HG03354 (cell line): ENCODE data around the gene DOLPP1.
"Not testable (repeated sequence)": the region's sequence is repeated elsewhere in the genome, so short reads cannot be mapped to it uniquely, and the experiment has no call there.

Experiments
- ATAC-seq: cut with Tn5 transposase; IDR thresholded peaks from one replicate; pipeline ENCODE4 v1.9.1; 2021; ENCODE audit warnings: mild to moderate bottlenecking; ENCODE audit not compliant: unreplicated experiment, poor library complexity, severe bottlenecking

DOLPP1 gene

DNA sequence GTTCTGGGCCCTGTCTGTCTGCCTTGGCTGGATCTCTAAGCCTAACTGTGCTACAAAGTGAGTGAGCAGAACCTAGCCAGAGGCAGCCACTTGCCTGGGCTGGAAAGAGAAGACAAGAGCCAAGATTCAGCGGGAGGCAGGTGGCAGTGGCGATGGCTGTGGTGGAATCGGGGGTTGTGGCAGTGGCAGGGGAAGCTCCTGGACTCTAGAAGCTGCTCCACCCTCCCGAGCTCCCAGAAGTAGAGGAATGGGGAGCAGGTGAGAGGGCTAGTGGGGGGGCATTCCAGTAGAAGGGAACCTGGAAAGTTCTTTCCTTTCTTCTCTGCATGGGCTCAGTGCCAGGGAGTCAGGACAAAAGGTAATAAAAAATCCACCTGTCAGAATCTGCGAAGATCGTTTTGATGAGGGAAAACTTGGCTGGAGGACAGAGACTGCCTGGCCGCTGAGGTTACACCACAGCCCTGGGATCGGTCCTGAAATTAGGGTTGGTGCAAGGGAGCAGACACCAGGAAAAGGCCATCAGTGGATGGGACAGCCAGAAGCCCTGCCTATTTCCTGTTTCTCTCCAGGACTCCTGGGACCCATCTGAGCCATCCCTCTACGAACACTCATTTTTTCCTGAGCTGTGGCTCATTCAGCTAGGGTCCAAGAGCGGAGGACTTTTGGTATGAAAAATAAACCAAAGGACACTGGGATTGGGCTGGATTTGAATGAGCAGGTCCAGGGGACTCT lies 28.1 kb downstream of the DOLPP1 start:
- ATAC-seq, result no peak

DNA sequence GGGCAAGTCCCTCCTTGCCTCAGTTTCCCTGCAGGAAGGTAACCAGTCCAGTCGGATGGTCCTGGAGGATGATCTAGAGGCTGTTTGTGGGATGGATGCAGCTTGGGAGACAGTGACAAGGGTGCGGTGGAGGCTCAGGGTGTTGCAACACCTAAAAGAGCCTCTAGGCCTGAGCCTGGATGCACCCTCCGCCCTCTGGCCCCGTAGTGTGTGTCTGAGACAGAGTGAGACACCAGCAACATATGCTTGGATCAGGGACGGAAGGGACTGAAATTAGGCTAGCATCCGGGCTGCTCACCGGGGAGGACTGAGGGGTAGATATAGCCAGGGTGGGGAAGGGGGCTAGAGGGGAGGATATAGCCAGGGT lies 28.6 kb downstream of the DOLPP1 start:
- no peak for ATAC-seq

DNA sequence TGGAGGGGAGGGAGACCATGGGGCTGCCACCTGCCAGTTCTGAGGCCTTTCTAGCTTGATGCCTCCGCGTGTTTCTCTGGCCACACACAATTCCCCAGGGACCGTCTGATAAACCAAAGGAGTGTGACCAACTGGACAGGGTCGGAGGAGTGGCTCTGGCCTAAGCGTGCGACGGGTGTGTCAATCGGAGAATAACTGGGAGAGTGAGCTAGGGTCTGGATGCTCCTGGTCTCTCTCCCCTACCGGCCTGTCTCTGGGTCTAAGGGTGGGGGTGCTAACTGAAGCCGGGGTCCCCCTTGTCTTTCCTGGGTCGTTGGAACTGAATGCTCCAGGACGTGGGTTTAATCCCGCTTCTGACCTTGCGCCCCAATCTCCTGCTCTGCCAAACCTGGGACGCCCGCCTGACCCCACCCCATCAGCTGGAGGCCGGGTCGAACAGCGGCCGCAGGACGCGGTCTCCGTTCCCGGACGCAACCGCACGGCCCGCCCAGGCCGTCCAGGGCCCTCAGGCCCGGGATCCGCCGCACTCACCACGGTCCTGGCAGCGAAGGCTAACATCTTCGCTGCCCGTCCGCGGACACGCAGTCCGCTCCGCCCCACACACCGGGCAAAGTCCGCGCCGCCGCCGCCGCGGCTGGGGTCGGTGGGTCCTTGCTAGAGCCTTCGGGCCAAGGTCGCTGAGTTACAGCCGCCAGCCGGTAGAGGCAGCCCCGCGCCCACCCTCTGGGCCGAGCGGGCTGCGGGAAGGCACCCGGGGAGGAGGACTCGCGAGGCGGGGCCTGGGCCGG lies 29.2 kb downstream of the DOLPP1 start:
- ATAC-seq, result peak; percentile 2

DNA sequence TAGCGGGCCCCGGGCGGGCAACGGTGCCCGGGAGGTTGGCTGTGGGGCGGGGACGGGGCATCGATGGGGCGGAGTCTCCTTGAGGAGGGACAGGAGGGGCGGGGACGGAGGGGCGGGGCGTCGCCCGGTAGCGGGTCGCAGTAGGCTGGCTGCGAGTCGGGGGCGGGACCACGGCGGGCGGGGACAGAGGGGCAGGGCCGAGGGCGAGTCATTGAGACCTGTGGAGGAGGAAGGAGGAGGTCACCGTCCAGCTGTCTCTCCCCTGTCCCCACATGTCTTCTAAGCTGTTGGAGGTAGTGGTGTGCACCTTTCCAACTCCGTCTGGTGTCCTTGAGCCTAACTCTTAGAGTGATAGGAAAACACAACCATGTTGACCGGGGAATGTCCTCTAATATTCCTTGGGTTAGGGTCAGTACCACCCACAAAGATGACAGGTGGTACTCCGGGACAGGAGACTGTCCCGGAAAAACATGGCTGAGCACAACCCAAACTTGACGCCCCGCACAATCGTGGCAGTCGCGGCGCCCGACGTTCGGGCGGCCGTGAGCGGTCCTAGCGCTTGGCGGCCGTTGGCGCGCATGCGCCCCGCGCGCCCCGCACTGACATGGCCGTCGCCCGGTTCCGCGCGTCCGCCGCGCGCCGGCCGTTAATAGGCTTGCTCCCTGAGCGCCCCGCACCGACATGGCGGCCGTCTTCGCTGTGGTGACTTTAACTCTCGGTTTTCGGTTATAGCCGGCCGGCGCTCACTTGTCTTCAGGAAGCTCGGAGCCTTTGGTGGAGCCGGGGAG lies 30.0 kb downstream of the DOLPP1 start, which contains the start of the genes CRAT and PTPA:
CRAT (minus strand) TSS at position 54 of the 788 bp plus-strand sequence. CDS start 284 bp downstream, outside the sequence.
PTPA (plus strand) TSS at position 676 of the 788 bp plus-strand sequence. CDS start 186 bp downstream, outside the sequence.
- ATAC-seq, result peak; percentile 85

DNA sequence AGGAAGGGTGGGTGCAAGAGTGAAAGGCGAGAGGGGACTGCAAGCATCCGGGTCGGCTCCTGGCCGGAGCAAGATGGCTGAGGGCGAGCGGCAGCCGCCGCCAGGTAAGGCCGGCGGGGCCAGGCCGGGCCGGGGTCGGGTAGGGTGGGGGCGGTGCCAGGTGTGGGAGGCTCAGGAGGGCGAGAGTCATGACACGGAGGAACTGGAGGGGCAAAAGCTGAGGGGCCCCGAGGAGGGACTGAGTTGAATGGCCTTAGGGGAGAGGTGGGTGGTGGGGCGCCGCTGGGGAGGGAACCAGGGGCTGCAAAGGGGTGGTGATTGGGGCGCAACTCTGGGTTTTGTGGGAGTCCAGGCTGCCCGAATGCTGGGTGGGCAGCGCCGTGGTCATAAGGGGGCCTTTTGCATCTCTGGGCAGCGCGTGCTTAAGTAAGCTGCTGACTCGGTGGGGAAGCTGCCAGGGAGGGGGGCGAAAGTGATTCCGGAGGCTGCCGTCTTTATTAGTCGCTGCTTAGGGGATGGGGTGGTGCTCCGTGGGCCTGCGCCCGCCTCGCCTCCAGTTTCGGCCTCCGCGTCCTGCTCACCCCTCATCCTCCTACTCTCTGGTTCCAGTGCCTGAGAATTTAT lies 30.7 kb downstream of the DOLPP1 start:
- ATAC-seq, result peak; percentile 10

DNA sequence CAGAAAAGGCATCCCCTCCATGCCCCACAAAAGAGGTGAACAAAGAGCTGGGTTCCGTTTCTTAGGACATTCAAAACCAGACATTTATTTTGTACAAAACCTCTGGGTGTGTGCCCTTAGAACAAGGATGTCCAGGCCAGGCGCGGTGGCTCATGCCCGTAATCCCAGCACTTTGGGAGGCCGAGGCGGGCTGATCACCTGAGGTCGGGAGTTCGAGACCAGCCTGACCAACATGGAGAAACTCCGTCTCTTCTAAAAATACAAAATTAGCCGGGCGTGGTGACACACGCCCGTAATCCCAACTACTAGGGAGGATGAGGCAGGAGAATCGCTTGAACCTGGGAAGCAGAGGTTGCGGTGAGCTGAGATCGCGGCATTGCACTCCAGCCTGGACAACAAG lies 31.6 kb downstream of the DOLPP1 start:
- ATAC-seq, result not testable (repeated sequence)

DNA sequence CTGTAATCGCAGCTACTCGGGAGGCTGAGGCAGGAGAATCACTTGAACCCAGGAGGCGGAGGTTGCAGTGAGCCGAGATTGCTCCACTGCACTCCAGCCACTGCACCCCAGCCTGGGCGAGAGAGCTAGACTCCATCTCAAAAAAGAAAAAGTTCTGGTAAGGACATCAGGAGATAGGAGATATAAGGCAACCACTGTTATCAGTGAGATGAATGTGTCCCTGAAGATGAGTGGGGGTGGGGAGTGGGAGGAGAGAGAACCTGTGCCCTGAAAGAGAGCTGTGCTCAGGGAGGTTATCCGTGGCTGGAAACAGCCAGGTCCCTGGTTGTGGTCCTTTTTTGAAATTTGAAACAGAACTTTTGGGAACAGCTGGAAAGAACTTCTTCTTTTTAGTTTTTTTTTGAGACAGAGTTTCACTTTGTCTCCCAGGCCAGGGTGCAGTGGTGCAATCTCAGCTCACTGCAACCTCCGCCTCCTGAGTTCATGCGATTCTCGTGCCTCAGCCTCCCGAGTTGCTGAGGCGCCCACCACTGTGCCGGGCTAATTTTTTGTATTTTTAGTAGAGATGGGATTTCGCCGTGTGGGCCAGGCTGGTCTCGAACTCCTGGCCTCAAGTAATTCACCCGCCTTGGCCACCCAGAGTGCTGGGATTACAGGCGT lies 32.9 kb downstream of the DOLPP1 start:
- no peak for ATAC-seq

DNA sequence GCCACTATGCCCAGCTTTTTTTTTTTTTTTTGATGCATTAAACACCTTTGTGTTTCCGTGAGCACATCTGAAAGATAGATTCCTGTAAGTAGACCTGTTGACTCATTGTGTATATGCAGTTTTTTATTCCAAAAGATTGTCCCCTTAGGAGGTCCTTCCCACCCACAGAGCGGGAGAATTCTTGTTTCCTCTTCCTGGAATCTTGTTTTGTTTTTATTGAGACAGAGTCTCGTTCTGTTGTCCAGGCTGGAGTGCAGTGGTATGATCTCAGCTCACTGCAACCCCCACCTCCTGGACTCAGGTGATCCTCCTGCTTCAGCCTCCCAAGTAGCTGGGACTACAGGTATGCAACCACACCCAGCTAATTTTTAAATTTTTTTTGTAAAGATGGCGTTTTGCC lies 37.9 kb downstream of the DOLPP1 start:
- ATAC-seq, result no peak

DNA sequence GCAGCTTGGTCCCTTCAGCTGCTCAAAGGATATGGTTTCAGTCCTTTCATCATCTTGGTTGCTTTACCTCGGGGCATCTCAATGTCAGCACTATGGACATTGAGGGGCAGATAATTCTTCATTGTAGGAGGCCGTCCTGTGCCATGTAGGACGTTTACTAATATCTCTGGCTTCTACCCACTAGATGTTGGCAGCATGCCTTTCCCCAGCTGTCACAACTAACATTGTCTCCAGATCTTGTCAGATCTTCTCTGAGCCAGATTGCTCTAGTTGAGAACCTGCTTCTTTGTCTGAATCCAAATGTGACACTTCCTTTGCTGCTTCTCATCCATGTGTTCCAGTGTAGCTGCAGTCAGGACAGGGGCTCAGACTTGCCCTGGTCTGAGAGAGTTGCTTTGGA lies 40.6 kb downstream of the DOLPP1 start:
- no peak for ATAC-seq

DNA sequence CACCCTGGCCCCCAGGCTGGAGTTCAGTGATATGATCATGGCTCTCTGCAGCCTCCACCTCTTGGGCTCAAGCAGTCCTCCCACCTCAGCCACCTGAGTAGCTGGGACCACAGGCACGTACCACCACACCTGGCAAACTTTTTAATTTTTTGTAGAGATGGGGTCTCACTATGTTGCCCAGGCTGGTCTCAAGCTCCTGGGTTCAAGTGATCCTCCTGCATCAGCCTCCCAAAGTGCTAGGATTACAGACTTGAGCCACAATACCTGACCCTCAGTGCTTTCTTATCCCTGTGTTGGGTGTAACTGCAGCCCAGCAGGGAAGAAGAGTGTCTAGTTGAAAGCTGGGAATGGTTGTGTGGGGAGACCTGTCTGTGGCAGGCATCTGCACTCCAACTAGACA lies 41.2 kb downstream of the DOLPP1 start:
- ATAC-seq, result no peak

DNA sequence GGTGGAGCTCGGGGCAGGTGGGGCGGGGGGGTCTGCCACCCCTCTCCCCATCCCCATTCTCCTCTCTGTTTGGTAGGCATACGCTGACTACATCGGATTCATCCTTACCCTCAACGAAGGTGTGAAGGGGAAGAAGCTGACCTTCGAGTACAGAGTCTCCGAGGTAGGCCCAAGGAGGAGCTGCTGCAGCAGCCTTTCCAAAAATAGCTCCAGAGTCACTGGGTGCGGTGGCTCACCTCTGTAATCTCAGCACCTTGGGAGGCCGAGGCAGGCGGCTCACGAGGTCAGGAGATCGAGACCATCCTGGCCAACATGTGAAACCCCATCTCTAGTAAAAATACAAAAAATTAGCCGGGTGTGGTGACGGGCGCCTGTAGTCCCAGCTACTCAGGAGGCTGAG lies 42.1 kb downstream of the DOLPP1 start:
- not testable (repeated sequence) for ATAC-seq

DNA sequence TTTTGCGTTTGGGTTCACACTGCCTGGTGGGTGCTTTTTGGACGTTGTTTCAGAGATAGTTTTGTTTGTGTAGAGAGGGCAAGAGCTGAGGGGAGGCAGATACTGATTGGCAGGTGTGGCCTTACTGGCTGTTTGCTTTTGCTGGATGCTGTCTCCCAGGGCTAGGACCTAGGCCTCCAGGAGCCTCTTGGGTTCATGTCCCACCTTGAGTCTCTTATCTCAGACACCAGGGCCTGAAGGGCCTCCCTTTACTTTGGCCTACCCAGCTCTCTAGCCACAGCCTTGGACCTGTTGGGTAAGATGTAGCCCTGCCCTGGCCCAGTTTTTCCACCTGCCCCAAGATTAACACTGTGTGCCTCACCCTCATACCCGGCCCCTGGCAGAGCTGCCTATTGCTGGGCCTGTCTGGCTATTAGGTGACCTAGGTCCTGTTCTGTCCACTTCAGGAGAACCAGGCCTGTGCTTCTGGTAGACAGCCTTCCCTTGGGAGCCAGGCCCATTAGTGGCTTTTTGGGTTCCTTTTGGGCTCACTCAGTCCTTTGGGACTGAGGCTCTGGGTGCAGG lies 43.7 kb downstream of the DOLPP1 start:
- no peak for ATAC-seq

DNA sequence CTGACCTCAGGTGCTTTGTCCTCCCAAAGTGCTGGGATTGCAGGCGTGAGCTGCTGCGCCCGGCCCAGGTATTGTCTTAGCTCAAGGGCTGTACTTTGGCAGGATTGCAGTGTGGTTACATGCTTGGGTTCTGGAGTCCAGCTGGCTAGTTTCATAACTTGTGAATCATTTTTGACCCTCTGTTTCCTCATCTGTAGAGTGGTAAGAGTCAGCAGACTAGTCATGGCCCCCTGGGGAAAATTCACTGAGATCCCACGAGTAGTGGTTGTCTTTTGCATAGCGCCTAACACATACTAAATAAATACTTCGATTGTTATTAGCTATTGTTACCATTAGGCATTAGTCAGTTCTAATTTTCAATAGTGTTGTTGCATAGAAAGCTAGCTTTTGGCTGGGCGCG lies 44.6 kb downstream of the DOLPP1 start:
- no peak for ATAC-seq

DNA sequence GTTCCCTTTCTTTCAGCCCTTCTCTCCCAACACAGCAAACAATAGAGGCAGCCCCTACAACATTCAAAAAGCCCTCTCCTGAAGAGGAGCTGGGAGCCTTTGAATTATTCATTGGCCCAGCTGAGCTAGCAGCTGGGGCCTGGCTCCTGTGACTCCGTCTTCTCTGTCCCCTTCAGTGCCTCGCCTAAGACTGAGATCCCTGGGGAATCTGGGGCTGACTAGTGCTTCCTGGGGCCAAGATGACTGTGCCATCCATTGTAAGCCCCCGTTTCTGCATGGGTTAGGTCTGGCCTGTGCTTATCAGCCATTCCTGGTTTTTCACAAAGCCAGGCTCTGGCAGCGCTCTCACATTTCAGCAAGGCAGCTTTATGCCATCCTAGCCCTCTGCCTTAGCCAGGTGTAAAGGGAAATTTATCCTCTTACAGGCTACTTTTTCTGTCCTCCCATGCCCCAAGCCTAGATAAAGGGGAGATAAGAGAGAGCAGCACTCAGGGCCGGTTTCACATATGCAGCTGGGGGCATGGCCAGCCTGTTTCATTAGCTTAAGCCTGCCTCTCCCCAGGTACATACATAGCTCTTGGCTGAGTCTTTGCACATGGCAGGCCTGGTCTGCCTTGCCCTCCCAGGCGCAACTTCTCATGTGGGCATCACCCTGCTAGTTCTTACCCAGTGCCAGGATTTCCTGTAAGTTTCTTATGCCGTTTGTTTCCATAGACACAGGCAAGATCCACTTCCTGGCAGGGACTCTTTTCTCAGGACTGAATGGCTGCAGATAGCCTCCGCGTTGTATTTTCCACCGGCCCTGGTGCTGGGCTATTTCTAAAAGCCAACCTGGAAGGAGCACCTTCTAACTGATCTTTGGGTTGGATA lies 46.1 kb downstream of the DOLPP1 start:
- no peak for ATAC-seq

DNA sequence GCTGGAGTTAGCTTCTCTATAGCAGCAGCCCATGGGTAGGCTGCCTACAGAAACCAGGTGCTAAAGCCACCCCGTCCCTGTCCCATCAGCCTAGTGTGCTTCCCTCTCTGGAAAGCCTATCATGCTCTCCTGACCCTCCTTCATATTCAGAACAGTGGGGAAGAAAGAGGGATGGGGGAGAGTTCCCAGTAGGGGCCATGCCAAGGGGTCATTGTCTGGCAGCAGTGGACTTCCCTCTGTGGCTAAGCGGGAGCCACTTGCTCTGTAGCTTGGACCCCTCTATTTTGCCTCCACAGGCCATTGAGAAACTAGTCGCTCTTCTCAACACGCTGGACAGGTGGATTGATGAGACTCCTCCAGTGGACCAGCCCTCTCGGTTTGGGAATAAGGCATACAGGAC lies 47.8 kb downstream of the DOLPP1 start:
- no peak for ATAC-seq

DNA sequence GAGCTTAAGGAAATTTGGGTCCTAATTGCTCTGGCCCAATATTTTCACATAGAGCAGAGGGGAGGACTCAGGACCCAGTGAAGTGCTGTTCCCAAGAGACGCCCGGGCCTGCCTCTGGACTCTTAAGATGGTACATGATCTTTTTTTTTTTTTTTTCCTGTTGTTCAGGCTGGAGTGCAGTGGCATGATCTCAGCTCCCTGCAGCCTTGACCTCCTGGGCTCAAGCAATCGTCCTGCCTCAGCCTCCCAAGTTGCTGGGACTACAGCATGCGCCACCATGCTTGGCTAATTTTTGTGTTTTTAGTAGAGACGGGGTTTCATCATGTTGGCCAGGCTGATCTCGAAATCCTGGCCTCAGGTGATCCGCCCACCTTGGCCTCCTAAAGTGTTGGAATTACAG lies 49.4 kb downstream of the DOLPP1 start:
- ATAC-seq, result not testable (repeated sequence)

DNA sequence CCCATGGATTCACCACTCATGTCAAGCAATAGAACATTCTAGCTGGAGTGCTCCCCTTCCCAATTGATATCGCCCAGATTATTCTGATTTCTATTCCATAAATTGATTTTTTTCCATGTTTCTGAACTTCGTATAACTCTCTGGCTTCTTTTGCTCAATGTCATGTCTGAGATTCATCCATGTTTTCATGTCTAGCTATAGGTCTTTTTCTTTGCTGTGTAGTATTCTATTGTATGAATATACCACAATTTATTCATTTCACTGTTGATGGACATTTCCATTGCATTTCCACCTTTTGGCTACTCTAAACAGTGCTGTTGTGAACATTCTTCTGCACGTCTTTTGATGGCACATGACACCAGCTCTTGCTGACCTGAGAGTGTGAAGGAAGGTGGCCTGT lies 49.9 kb downstream of the DOLPP1 start:
- ATAC-seq, result no peak
